ENCODE results near the gene ATXN3.
A peak's percentile ranks its signal among the peaks of the same experiment; 100 is the strongest.

Gene ATXN3

DNA sequence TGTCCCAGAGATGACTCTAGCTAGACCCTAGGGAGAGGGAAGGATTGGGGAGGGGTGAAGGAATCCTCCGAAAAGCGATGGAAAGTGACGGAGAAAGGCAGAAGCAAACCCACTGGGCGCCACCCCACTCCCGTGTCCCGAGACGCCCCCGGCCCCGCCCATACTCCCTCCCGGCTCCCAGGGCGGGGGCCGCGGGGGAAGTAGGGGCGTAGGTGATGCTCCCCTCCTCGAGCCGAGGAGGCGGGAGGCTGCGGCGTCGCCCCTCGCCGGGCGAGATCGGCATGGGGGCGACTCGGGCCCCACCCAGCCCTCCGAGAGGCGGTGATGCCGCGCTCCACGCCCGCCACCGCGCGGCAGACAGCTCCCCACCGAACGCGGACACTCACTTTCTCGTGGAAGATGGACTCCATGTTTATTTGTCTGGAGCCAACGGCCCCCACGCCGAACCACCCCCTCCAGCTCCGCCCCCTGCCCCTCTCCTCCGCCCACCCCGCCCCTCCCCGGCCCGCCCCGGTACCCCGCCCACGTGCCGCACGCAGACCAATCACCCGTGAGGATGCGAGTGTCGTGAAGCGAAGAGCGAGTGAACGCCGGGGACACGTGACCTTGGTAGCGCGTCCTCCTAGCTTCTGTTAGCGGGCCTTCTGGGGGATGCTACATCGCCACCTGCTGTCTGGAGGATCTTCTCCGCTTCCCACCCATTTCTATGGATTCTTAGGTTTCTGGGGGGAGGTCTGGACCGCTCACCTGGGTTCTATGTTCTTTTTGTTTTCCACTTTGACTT is at the start of gene ATXN3:
TSS of gene ATXN3 (minus strand) at position 440 of the 784 bp plus-strand sequence. CDS start at position 410, 30 bp downstream.
- peak; percentile 92 for DNase-seq (ENCODE audit: extremely low read depth in 1 of 2, low read depth in 1 of 2)

GRCh38 chr14:92154283-92154942 is 48.0 kb upstream of the ATXN3 start:
- no peak for DNase-seq (ENCODE audit: extremely low read depth in 1 of 2, low read depth in 1 of 2)

DNA sequence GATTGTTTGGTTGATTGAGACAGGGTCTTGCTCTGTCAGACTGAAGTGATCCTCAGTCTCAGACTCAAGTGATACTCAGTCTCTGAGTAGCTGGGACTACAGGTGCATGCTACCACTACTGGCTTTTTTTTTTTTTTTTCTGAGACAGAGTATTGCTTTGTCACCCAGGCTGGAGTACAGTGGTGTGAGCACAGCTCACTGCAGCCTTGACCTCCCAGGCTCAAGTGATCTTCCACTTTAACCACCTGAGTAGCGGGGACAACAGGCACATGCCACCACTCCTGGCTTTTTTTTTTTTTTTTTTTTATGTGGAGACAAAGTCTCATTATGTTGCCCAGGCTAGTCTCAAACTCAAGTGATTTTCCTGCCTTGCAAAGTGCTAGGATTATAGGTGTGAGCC is 47.2 kb upstream of the ATXN3 start:
- no peak for DNase-seq (ENCODE audit: extremely low read depth in 1 of 2, low read depth in 1 of 2)

GRCh38 chr14:92144708-92145107 is 38.3 kb upstream of the ATXN3 start:
- no peak for DNase-seq (ENCODE audit: extremely low read depth in 1 of 2, low read depth in 1 of 2)

- DNase-seq (ENCODE audit: extremely low read depth in 1 of 2, low read depth in 1 of 2): no peak
Observed at GRCh38 chr14:92143962-92144361, 37.6 kb upstream of the ATXN3 start.

GRCh38 chr14:92143309-92143708 is 36.9 kb upstream of the ATXN3 start:
- DNase-seq (ENCODE audit: extremely low read depth in 1 of 2, low read depth in 1 of 2): no peak

DNA sequence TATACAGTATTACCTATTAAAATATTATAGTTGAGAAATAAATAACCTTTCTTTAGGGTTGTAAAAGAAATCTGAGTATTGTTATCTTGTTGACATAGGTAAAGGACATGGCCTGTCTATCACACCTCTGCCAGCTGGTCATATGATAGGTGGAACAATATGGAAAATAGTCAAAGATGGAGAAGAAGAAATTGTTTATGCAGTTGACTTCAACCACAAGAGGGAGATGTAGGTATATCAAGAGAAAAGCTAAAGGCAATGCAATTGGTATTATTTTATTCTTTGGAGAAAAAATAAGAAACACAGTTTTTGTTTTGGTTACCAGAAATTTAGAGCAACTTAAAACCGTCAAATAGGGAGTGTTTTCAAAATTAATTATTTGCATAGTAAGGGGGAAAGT is 28.9 kb upstream of the ATXN3 start:
- DNase-seq (ENCODE audit: extremely low read depth in 1 of 2, low read depth in 1 of 2): no peak

- no peak for DNase-seq (ENCODE audit: extremely low read depth in 1 of 2, low read depth in 1 of 2)
Observed at GRCh38 chr14:92134456-92134855, 28.1 kb upstream of the ATXN3 start.

GRCh38 chr14:92122761-92123160 is 16.4 kb upstream of the ATXN3 start:
- DNase-seq (ENCODE audit: extremely low read depth in 1 of 2, low read depth in 1 of 2): no peak

GRCh38 chr14:92122351-92122677 is 15.9 kb upstream of the ATXN3 start:
- no peak for DNase-seq (ENCODE audit: extremely low read depth in 1 of 2, low read depth in 1 of 2)

- DNase-seq (ENCODE audit: extremely low read depth in 1 of 2, low read depth in 1 of 2): peak; percentile 62 to 79
Observed at GRCh38 chr14:92121670-92122350, 15.4 kb upstream of the ATXN3 start, which contains the start of the genes CPSF2 and NDUFB1. Gene CPSF2, plus strand, starts transcription at chr14:92121969. Its CDS starts 9,016 bp downstream, at chr14:92130985. Gene NDUFB1, minus strand, starts transcription at chr14:92121706. Its CDS starts 4,069 bp downstream, at chr14:92117637.

DNA sequence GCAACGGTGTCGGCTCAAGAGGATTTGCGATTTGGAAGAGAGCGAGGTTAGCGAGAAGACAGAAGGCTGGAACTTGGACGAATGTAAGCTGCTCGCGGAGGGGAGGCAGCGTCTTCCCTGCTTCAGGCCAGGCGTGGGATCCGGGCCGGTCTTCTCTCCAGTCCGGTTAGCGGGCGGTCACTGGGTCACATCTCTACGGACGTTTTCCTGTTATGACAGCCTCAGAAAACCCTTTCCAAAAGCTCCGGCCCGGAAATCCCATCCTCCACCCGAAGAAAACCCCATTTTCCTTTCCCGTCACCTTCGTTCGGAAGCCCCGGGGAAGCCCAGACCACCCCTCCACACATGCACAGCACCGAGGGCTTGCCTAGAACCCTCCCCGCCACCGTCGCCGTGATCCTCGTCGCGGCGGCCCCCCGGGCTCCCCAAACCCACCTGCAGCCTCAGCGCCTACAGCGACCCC is 14.9 kb upstream of the ATXN3 start:
- DNase-seq (ENCODE audit: extremely low read depth in 1 of 2, low read depth in 1 of 2): no peak

DNA sequence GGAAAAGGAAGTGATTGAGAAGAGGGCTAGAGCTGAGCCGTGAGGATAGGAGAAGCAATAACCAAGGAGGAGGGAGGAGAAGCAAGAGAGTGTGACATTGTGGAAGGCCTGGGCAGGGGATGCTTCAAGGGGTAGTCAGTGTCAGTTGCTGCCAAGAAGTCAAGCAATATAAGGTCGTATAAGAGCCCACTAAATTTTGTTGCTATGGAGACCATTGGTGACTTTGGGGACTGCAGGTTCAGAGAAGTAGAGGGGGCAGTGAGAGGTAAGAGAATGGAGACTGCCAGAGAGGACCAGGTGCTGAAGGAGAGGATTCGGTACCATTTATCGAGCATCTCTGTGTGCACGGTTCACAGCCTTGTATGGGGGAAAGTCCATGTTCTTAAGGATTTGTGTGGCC is 3.1 kb upstream of the ATXN3 start:
- DNase-seq (ENCODE audit: extremely low read depth in 1 of 2, low read depth in 1 of 2): no peak

GRCh38 chr14:92108345-92109254 is 2.2 kb upstream of the ATXN3 start:
- DNase-seq (ENCODE audit: extremely low read depth in 1 of 2, low read depth in 1 of 2): no peak

DNA sequence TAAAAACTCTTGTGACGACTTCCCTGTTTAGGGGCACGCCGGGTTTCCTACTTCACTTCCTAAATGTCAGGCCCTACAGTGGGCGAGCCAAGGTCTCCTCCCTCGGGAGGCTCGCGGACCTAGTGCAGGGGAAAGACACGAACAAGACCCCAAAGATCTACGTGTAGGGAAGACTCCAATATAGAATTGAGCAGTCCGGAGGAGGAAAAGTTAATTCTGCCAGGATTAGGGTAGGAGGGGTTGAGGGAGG is 564 bp downstream of the ATXN3 start:
- DNase-seq (ENCODE audit: extremely low read depth in 1 of 2, low read depth in 1 of 2): no peak

- DNase-seq (ENCODE audit: extremely low read depth in 1 of 2, low read depth in 1 of 2): no peak
Observed at GRCh38 chr14:92105073-92105892, 1.1 kb downstream of the ATXN3 start.

DNA sequence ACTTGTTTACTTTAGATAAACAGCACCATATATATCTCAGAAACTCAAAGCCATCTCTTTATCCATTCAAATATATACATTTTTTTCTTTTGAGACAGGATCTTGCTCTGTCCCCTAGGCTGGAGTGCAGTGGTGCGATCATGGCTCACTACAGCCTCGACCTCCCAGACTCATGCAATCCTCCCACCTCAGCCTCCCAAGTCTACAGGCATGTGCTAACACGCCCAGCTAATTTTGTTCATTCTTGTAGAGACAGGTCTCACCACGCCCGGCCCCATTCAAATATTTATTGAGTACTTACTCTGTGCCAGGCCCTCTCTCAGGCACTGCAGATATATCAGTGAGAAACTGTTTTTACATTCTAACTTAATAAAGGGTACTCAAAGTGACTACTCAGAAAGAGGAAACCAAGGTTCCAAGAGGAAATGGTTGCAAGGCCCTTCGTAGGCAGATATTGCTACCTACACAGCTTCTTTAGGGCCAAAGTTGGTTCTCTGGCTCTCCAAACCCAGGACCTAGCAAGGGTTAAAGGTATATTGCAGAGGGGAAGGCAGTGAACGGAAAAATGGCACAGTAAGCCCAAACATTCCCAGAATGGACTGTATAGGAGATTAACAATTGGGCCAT is 2.9 kb downstream of the ATXN3 start:
- DNase-seq (ENCODE audit: extremely low read depth in 1 of 2, low read depth in 1 of 2): no peak

DNA sequence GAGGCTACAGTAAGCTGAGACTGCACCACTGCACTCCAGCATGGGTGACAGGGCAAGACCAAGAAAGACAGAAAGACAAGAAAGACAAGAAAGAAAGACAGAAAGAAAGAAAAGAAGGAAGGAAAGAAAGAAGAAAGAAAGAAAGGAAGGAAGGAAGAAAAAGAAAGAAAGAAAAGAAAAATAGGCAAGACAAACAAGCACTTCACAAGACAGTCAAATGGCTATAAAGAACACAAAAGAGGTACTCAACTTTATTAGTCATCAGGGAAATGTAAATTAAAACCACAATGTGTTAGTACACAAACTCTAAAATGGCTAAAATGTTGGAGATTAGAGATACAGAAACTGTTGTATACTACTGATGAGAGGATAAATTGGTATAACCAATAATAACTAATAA is 6.6 kb downstream of the ATXN3 start:
- no peak for DNase-seq (ENCODE audit: extremely low read depth in 1 of 2, low read depth in 1 of 2)

- DNase-seq (ENCODE audit: extremely low read depth in 1 of 2, low read depth in 1 of 2): no peak
Observed at GRCh38 chr14:92093320-92093719, 13.1 kb downstream of the ATXN3 start.

DNA sequence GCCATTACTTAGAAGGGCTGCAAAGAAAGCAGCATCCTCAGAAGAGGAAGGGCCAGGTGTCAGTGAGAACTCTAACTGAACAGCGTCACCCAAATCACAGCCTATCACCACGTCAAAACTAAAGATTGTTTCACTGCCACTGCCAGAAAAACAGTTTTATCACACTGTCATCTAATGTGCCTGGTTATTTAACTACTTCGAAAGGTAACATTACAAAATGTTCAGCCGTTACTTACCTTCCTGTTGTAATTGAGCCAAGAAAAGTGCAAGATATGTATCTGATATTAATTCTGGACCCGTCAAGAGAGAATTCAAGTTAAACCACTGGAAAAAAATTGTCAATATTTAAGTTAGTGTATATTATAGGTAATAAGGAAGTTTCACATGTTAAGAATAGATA is 17.9 kb downstream of the ATXN3 start:
- no peak for DNase-seq (ENCODE audit: extremely low read depth in 1 of 2, low read depth in 1 of 2)
